ENCODE data around the gene TMEM164.
A peak's percentile ranks its signal among the peaks of the same experiment; 100 is the strongest.

Gene TMEM164

DNA sequence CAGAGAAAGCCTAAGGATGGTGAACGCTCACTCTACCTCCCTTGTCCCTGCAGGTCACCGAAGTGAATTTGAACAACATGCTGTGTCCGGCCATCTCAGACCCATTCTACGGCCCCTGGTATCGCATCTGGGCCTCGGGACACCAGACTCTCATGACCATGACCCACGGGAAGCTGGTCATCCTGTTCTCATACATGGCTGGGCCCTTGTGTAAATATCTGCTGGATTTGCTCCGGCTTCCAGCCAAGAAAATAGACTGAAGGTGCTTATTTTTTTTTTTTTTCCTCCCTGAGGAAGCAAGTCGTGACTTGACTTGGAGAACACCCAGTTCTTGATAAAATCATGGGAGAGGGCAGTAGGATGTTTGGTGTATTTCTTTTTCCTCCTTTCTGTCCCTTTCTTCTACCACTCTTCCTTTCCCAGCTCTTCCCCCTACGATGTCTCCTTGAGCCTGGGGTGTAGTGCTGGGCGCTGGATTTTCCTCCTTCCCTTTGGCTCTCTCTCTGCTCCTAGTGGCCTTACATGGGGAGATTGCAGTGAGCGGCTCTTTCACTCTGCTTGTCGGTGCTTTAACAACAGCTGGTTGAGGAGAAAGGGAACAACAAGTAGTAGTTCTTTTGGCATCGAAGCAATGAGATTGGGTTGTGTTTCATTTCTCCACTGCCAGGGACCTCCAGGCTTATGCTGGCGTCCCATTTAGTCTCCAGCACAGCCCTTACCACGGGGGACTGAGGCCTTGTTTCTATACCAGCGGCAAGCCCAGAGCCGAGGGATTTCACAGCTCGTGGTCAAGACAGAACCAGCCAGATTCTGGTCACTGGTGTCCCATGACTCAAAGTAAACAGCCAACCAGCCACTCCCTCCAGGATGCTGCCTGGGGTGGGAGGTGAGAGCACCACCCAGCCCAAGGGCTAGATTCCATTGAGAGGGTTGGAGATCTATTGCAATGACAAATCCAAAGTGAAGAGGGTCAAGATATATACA, 170.6 kb downstream of the TMEM164 start:
- DNase-seq = no peak

DNA sequence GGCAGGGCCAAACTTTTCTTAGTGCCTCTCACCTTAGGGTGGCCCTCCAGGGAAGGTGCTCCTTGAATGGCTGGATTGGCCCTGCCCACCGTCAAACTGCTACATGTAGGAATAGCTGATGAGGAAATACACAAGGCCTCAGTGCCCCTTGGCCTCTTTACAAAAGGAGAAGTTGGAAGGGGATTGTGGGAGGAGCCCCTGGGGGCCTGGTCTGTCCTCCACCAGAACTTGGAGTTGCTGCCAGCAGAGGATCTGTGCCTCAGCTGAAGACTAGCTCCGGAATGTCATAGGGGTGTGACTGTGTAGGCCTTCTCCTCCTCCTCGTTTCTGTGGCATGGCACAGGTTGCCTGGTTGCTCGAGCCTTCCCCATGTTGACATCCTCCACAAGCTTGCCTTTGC, 172.2 kb downstream of the TMEM164 start:
- DNase-seq = no peak

DNA sequence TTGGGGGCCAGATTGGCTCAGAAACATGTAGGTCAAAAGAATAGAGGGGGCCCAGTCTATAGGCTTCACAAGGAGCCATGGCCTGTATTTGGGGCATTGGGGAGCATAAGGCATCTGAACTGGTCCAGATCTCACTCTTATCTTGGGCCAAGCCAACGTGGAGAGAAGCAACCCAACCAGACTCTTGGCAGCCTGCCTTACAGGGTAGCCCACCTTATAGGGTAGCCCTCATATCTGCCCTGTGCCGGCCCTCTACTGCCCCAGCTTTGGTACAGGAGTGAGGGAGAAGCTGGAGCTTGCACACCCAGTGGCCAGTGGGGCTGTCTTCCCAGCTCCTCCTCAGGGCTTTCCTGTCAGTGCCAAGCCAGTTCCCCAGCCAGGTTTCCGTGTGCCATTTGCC, 172.8 kb downstream of the TMEM164 start:
- DNase-seq = no peak

DNA sequence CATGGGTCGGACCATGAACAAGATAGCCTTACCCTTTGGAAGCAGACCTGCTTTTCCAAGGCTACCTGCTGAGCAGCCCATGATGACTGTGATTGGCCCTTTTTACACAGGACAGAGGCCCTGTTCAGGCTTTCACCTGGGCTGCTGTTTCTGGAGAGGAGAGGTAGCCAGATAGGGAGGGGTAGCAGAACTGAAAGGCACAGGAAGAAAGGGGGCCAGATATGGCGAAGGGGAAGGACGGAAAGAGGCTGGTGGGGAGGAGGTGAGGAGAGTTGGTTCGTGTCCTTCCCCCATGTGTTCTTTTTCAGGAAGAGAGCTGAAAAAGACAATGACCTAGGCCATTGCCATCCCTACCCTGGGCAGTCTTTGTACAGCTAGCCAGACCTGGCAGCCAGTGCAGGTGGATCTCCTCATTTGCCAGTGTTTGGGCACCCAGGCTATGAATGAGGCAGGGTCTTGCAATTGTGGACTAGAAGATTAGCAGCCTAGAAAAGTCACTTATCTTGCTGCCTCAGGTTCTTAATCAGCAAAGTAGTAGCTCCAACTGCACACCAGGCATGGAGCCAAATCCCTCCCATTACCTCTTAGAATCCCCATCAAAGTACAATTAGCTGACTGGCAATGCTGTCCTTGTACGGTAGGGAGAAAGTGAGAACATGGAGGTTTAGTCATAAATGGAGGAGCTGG, 175.4 kb downstream of the TMEM164 start:
- DNase-seq = no peak

DNA sequence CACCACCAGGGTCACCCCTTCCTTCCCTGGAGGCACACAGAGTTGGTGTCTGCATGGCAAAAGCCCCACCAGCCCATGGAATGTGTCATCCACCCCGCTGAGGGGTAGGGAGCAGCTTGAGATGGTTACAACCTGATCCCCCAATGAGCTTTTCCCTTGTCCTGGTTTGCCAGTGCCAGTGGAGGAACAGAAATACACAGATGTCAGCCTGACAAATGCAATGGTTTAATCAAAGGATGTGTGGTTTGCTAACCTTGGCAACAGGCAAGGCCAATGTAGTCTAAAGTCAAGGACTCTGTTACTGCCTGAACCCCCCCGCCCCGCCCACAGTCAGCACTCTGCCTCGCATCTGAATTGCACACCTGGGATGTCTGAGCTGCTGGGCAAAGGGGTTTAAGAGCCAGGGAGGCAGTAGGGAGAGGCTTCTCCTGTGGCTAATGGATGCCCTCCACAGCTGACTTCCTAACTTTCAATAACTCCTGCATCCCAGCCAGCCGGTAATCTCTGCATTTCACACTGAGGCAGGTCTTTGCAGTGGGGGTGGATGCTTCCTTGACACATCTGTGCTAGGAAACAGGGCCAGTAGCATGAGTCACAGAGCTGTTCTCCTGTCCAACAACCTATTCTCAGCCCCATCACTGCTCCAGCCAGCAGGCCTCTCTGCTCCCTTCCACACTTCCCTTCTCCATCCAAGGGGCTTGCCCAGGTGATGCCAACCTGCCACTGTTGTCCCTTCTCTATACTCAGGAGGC, 177.4 kb downstream of the TMEM164 start:
- no peak for DNase-seq

DNA sequence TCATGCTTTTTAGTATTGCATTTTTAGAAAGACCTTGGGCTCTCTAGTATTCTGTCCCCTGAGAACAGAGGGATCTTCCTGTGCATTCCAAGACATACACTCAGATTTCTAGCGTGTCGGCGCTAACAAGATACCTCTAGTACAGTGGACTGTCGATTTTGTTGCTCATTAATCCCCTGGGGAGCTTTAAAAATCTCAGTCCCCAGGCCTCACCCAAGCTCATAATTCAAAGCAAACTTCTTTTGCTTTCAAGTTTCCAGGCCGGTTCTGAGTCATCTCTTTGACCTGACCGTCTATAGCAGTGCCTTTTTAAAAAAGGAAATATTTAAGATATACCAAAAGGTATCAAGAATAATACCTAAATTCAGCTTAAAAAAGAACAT, 178.0 kb downstream of the TMEM164 start:
- DNase-seq = no peak

DNA sequence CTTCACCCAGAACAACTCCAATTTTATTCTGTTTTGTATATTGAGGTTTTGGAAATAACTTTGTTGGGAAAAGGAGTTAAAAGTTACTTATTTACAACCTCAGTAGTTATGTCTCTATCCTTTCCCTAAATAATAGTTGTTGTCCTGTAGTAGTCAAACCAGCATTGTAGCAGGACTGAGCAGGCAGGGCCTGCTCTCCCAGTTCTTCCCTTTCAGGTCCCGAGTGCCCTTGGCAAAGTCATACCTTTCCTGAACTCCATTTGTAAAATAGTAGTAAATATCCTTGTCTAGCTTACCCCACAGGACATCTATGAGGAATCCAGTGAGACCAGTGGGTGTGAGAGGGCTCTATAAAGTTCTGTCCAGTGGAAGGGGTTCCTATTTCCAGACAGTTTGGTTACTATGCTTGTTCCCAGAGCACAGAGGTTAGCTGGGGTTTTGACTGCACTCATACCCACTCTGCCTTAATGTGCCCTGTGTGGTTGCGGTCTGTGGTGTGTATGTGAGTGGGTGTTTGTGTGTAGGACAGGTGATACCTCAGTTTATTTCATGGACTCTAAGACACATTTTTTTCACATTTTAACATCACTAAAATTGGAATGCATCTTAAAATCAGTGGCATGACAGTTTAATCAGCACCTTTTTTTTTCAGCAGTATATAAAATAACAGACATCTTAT, 178.7 kb downstream of the TMEM164 start:
- DNase-seq = no peak

DNA sequence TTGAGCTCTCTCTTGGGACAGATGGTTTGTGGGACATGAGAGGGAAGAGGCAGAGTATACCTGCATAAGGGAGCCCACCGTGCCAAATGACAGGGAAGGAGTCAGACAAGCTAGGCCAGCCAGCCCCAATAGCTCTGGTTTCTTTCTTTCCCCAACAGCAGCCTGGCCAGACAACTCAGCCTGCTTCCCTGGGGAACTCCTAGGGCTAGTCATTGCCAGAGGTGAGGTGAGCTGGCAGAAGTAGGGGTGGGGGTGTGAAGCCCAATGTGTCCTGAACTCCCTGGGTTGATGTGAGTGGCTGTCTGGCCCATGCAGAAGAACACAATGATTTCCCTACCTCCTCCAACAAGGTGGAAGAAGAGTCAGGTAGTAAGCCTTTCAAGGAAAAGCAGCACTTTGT, 179.4 kb downstream of the TMEM164 start:
- no peak for DNase-seq

DNA sequence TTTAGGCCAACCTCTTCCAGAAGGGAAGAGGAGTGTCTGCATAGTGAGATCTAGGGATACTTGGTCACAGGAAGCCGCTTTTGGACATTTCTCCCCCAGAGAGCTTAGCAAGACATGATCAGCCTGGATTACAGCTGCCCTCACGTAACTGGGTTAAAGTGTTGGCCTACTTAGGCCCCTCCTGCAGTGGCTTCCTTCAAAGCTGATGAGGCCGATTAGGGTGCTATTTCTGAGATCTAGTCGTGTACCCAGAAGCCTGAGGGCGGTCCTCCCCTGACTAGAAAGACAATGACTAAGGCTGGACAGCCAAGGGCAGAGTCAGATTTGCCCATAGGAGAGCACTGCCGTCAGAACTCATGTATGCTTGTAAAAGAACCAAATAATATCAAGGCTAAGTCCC, 180.0 kb downstream of the TMEM164 start:
- DNase-seq = no peak

DNA sequence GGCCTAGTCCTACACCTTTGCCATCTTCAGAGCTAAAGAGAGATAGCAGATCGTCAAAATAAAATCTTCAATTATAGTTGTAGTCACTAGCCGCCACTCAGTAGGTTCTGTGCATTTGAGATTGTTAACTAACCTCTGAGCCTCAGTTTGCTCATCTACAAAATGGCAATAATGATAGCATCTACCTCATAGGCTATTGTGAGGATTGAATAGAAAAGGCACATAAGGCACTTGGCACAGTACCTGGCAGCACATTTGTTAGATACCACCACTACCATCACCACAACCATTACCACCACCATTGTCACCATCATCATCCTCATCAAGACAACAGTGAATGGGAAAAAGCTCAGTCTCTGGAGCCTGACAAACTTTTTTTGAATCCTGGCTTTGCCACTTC, 180.4 kb downstream of the TMEM164 start:
- DNase-seq = no peak

DNA sequence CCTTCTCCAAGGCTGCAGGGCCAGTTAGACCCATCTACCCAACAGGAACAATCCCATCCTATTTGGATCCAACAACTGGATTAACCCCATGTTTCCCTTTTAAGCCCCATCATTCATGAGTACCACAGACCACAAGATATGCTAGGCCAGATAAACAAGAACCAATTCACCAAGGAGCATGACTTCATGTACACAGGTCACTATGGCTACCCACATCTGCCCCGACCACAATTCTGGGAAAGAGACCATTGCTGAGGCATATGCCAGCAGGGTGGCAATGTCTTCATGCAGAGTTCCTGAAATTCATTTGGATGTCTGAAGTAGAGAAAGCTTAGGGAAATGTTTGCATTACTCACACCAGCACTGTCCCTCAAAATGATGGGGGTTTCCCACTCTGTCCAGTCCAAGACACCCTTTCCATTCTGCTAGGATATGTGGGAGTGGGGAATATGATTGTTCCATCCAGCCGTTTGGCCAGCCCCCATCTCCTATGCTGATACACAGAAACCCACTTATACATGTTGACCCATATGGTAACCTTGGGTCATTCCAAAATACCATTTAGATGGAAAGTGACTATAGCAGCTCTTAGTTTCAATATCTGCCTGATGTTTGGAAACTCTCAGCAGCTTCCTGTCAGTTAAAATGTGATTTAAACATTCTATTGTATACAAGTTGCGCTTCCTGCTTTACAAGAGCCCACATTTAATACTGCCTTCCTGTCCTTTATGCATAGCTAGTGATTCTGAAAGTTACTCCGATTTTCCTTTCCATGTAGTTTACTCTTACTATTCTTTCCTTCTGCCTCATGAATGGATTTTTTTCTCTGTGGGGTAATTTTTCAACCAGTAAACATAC, 186.0 kb downstream of the TMEM164 start:
- DNase-seq = no peak

DNA sequence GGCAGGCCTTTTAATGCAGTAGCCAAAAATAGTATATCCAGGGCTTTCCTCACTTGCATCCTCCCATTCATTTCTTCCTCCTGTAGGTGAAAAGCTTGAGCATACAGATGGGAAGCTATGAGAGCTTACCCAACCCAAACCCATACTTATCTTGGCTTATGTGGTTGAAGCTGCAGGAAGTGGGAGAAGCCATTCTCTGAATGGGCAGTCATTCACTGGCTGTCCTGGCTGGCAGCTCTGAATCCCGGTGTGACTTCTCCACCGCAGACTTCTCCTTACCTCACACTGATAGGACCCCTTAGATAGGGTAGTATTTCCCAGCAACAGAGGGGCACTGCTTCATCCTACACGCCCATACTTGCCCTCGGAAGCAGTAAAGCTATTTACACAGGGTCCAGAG, 189.6 kb downstream of the TMEM164 start:
- no peak for DNase-seq

DNA sequence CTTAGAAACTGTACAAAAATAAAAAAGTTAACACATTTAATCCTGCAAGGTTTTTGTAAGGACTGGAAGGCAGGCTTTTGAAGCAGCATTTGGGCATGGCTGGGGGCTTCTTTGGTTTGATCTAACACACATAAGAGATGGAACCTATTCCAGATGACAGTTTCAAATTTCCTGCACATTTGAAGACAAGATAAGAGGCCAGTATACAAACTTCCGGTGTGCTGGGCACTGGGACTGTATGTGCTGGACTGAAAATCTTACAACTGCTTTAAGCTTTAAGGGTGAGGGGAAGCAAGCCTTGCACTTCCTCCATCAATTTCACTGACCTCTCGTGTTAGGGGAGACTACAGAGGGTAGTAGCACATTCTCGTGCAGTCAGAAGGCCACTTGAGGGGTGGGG, 192.1 kb downstream of the TMEM164 start:
- no peak for DNase-seq

DNA sequence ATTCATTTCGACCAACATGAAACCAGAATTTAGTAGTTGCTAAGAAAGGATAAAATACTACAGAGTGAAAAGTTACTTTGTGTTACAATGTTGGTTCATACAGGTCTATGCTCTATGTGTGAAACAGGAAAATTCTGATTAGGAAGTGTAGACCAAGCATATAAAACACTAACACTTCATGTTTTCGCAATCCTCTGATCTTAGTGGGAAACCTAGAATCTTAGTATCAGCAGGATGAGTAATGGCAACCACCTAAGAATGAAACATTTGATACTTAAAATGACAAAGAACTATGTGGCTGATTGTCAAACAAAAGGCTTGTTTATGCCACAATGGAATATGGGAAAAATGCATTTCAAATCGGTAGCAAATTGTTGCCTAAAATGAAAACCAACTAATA, 198.9 kb downstream of the TMEM164 start:
- no peak for DNase-seq

DNA sequence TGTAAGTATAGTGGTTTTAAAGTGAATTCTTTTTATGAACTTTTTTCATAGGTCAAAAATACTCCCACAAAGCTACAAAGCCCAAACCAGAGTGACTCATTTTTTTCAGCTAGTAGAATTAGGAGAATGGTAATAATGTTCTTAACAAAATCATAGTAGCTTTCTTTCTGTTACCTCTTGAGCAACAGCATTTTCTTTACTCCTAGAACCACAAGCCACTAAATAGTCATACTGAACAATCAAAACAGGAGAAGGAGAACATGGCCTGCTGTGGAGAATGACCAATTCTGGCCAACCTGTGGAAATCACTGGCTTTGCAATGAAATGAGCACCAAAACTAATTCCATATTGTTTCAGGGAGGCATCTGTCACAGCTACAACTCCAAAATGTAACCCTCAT, 202.1 kb downstream of the TMEM164 start:
- DNase-seq = no peak

DNA sequence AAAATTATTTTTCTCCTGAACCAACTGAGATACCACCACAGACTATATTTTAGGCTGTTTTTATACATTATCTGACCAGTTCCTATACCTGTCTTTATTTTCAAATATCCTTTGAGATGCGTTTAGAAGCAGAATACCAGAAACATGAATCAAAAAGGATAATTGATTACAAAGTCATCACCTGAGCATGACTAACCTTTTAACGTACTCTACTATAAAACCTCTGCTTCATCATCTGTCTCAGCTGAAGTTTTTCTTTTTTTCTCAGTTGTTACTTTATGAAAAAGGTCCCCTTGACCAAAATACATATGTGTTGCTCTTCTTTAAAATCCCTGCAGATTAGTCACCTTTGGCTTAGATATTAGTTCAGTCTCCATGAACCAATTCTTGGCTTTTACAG, 205.2 kb downstream of the TMEM164 start:
- no peak for DNase-seq

DNA sequence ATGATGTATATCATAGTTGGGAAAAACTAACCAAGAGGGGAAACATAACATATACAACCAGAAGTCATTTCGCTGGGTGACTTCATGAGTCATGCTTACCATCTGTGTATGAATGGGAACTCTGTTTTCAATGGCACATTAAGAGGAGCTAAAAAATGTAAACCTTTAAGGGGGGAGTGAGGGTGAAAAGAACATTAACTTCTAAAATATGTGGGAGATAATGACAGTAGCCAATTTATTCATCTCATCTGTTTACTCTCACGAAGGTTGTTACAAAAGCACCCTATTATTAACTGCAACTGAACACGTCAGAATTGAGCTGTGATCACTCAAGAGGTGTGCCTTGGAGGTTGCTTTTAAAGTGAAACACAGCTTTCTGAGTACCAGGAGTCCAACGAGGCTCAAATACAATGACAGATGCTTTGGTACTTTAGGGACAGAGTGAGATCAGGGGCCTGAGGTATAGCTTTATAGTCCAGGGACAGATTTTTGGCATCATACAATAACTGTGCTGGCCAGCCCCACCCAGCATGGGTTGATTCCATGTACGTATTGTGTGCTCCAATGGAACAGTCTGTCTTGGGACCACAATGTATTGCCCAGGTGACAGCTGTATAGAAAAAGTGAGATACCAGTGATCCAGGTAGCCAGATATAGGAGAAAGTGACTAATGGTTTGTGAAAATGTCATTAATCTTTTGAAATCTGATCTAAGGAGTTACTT, 207.7 kb downstream of the TMEM164 start:
- DNase-seq = peak; percentile 48

DNA sequence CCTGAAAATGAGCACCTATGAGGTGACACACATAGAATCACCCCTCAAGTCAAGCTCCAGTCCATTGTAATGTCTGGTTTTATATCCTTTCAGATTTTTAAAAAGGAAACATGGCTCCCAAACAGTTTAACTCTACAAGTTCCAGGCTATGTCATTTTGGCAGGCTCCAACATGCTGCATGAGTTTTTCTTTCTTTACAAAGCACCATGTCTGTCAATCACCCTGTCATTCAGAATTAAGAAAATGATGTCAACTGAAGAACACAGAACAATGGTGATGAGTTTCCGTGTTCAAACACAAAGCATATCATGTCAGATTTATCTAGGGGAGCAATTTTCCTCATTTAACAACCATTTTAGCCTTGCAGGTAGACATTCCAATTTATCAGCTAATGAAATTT, 208.4 kb downstream of the TMEM164 start:
- DNase-seq = no peak

DNA sequence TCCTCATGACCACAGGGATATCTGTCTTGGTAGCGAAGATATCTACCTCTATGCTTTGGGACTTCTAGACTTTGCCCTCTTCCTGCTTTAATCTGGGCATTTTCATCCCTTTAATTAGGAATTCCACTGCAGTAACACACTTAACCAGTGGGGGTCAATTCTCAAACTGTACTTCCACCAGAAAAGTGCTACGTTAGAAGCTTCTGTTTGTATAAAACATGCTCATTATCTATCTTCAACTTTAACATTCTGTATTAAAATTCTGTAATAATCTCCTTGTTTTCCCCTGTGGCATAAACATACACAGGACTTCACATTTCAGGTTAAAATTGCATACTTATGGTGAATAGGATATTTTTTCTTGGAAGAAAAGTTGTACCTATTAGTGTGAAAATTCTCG, 209.4 kb downstream of the TMEM164 start:
- DNase-seq = no peak

DNA sequence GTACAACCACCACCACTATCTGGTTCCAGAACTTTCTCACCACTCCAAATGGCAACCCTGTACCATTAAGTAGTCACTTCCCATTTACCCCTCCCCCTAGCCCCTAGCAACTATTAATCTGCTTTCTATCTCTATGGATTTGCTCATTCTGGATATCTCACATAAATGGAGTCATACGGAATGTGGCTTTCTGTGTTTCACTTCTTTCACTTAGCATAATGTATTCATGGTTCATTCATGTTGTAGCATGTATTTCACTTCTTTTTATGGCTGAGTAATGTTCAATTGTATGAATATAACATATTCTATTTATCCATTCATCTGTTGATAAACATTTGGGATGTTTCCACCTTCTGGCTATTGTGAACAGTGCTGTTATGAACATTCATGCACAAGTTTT, 210.3 kb downstream of the TMEM164 start:
- no peak for DNase-seq

DNA sequence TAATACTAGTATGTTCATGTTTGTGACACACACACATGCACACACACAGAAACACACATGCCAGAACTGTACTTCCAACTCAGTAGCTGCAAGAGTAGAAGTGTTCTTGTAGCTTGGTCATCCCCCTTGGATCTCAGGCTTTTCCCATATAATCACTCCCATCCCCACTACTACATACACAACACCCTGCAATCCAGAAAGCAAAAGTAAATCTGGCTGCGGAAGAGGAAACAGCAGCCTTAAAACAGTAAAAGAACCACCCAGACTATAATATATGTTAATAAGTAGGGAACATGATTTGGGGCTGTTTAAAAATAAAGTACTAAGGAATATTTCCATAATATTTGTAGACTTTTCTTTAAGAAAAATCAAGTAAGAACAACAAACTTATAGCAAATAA, 211.8 kb downstream of the TMEM164 start:
- DNase-seq = no peak

All from NCI-H146 (cell line).